H1 (cell line): Measurements from ENCODE around the gene CFAP53. TPM values are rescaled to one million over a fixed set of nuclear protein-coding genes. Genes with fewer than 3 reads are reported as not detected.

ENCODE experiments used
- CREB1 ChIP-seq: IDR thresholded peaks from 2 replicates; pipeline ENCODE4 v1.6.1; 2012; ENCODE audit warnings: inconsistent platforms
- EP300 ChIP-seq, 2 experiments: IDR thresholded peaks; 1 replicate in 1 of 2; 2 replicates in 1 of 2; pipeline ENCODE4 v1.6.1; 2011 to 2012; ENCODE audit warnings: low read depth in 2 of 2, low read length in 2 of 2, mild to moderate bottlenecking in 2 of 2, borderline replicate concordance in 1 of 2, inconsistent platforms in 1 of 2, moderate library complexity in 1 of 2
- FOSL1 ChIP-seq: IDR thresholded peaks from 2 replicates; pipeline ENCODE4 v1.6.1; 2011; ENCODE audit warnings: mild to moderate bottlenecking, low read depth, low read length, moderate library complexity; ENCODE audit not compliant: insufficient read depth
- KDM5A ChIP-seq: fragments of 200-600 bp; IDR thresholded peaks from 2 replicates; pipeline ENCODE4 v1.7.1; 2012; ENCODE audit warnings: mild to moderate bottlenecking, low read length, inconsistent platforms, mixed read lengths
- SIN3A ChIP-seq, 2 experiments: IDR thresholded peaks in 1 of 2; conservative IDR thresholded peaks in 1 of 2; 2 replicates each; pipeline ENCODE4 v1.6.1; 2011 to 2012; ENCODE audit warnings: low read length in 2 of 2, improper control_type of control experiment in 1 of 2, low read depth in 1 of 2, mild to moderate bottlenecking in 1 of 2
- SIRT6 ChIP-seq: IDR thresholded peaks from one replicate; pipeline ENCODE4 v1.7.1; 2012; ENCODE audit warnings: low read length, inconsistent platforms
- SP2 ChIP-seq: IDR thresholded peaks from 2 replicates; pipeline ENCODE4 v1.6.1; 2012; ENCODE audit warnings: mild to moderate bottlenecking, low read length, inconsistent platforms
- TAF7 ChIP-seq: optimal IDR thresholded peaks from 2 replicates; pipeline ENCODE3; 2011; ENCODE audit warnings: low read depth, mild to moderate bottlenecking, inconsistent platforms, low read length, moderate library complexity, borderline replicate concordance
- polyA plus RNA-seq, 7 experiments: library from polyadenylated mRNA; depleted of rRNA in 3 of 7; stranded (reverse) in 5 of 7; unstranded in 2 of 7; fragments of >200 nt in 5 of 7; fragments of 200-250 nt in 2 of 7; gene quantifications; 1 replicate in 5 of 7; 2 replicates in 1 of 7; 4 replicates in 1 of 7; pipeline versions ENCODE4 v1.2.1 to v1.2.3, GENCODE V29; 2011 to 2013; ENCODE audit warnings: missing spikeins in 2 of 7, mixed read lengths in 2 of 7
- total RNA-seq: library from RNA; stranded (reverse); fragmentation: NEBNext Ultra II Directional; extraction: Animal tissue kit (Norgen Biotek cat#: 25700); gene quantifications from 2 replicates; pipeline ENCODE4 v1.2.1, GENCODE V29; 2021
- TF ChIP-seq, protein P1 (sequence below): fragments of 300-600 bp; sonication (generic); IDR thresholded peaks from 2 replicates; pipeline ENCODE4 v1.7.1; 2012; ENCODE audit warnings: low read length, moderate library complexity, mild to moderate bottlenecking, inconsistent platforms; ENCODE audit not compliant: insufficient replicate concordance

The CFAP53 gene
- total and polyA plus RNA-seq, 2 of the 8 experiments (the other 6 are each of a cell fraction or from before 2014, with no cell fraction given) = 0.08 to 0.30 TPM

- TF ChIP-seq, protein P1, sequence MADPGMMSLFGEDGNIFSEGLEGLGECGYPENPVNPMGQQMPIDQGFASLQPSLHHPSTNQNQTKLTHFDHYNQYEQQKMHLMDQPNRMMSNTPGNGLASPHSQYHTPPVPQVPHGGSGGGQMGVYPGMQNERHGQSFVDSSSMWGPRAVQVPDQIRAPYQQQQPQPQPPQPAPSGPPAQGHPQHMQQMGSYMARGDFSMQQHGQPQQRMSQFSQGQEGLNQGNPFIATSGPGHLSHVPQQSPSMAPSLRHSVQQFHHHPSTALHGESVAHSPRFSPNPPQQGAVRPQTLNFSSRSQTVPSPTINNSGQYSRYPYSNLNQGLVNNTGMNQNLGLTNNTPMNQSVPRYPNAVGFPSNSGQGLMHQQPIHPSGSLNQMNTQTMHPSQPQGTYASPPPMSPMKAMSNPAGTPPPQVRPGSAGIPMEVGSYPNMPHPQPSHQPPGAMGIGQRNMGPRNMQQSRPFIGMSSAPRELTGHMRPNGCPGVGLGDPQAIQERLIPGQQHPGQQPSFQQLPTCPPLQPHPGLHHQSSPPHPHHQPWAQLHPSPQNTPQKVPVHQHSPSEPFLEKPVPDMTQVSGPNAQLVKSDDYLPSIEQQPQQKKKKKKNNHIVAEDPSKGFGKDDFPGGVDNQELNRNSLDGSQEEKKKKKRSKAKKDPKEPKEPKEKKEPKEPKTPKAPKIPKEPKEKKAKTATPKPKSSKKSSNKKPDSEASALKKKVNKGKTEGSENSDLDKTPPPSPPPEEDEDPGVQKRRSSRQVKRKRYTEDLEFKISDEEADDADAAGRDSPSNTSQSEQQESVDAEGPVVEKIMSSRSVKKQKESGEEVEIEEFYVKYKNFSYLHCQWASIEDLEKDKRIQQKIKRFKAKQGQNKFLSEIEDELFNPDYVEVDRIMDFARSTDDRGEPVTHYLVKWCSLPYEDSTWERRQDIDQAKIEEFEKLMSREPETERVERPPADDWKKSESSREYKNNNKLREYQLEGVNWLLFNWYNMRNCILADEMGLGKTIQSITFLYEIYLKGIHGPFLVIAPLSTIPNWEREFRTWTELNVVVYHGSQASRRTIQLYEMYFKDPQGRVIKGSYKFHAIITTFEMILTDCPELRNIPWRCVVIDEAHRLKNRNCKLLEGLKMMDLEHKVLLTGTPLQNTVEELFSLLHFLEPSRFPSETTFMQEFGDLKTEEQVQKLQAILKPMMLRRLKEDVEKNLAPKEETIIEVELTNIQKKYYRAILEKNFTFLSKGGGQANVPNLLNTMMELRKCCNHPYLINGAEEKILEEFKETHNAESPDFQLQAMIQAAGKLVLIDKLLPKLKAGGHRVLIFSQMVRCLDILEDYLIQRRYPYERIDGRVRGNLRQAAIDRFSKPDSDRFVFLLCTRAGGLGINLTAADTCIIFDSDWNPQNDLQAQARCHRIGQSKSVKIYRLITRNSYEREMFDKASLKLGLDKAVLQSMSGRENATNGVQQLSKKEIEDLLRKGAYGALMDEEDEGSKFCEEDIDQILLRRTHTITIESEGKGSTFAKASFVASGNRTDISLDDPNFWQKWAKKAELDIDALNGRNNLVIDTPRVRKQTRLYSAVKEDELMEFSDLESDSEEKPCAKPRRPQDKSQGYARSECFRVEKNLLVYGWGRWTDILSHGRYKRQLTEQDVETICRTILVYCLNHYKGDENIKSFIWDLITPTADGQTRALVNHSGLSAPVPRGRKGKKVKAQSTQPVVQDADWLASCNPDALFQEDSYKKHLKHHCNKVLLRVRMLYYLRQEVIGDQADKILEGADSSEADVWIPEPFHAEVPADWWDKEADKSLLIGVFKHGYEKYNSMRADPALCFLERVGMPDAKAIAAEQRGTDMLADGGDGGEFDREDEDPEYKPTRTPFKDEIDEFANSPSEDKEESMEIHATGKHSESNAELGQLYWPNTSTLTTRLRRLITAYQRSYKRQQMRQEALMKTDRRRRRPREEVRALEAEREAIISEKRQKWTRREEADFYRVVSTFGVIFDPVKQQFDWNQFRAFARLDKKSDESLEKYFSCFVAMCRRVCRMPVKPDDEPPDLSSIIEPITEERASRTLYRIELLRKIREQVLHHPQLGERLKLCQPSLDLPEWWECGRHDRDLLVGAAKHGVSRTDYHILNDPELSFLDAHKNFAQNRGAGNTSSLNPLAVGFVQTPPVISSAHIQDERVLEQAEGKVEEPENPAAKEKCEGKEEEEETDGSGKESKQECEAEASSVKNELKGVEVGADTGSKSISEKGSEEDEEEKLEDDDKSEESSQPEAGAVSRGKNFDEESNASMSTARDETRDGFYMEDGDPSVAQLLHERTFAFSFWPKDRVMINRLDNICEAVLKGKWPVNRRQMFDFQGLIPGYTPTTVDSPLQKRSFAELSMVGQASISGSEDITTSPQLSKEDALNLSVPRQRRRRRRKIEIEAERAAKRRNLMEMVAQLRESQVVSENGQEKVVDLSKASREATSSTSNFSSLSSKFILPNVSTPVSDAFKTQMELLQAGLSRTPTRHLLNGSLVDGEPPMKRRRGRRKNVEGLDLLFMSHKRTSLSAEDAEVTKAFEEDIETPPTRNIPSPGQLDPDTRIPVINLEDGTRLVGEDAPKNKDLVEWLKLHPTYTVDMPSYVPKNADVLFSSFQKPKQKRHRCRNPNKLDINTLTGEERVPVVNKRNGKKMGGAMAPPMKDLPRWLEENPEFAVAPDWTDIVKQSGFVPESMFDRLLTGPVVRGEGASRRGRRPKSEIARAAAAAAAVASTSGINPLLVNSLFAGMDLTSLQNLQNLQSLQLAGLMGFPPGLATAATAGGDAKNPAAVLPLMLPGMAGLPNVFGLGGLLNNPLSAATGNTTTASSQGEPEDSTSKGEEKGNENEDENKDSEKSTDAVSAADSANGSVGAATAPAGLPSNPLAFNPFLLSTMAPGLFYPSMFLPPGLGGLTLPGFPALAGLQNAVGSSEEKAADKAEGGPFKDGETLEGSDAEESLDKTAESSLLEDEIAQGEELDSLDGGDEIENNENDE = no peak
- TF ChIP-seq EP300 (IDR thresholded peaks at IDR 0.05; ENCODE audit: borderline replicate concordance in 1 of 2, low read depth in 2 of 2, low read length in 2 of 2) (peak in 1 of 2 experiments; percentile 50; a peak in 1 of 3 replicates), SIRT6 (no peak), SP2 (no peak), KDM5A (no peak), FOSL1 (no peak), SIN3A (conservative IDR thresholded peaks at IDR 0.05 in 1 of 2, IDR thresholded peaks at IDR 0.05 in 1 of 2; ENCODE audit: low read depth in 1 of 2, low read length in 2 of 2) (0 out of 4 replicates have a peak, but pooled peaks of 1 of the 2 experiments have one; percentile 60), CREB1 (no peak), TAF7 (no peak)
Observed at GRCh38 chr18:50194631-50195532, 71.4 kb downstream of the CFAP53 start, which contains the start of gene MYO5B (continued).
